Inflammatory macrophage treated with lipopolysaccharide for 4 hours (primary cell): Measurements from ENCODE around the gene CDK18.
"Not testable (repeated sequence)": the region's sequence is repeated elsewhere in the genome, so short reads cannot be mapped to it uniquely, and the experiment has no call there.

Experiments used
- DNase-seq: peaks from one replicate; pipeline ENCODE4 v3.0.0-alpha.2; 2020

Gene CDK18

GRCh38 chr1:205481629-205482151 is 22.8 kb upstream of the CDK18 start:
- DNase-seq = no peak

DNA sequence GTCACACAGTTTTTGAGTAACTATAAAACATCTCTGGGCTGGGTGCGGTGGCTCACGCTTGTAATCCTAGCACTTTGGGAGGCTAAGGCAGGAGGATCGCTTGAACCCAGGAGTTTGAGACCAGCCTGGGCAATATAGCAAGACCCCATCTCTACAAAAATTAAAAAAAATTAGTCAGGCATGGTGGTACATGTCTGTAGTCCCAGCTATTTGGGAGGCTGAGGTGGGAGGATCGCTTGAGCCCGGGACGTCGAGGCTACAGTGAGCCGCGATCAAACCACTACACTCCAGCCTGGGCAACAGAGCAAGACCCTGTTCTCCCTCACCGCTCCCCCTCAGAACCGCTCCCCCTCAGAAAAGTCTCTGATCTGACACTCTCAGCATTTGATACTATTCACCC is 21.9 kb upstream of the CDK18 start:
- DNase-seq = not testable (repeated sequence)

GRCh38 chr1:205483372-205483771 is 21.1 kb upstream of the CDK18 start:
- DNase-seq = no peak

DNA sequence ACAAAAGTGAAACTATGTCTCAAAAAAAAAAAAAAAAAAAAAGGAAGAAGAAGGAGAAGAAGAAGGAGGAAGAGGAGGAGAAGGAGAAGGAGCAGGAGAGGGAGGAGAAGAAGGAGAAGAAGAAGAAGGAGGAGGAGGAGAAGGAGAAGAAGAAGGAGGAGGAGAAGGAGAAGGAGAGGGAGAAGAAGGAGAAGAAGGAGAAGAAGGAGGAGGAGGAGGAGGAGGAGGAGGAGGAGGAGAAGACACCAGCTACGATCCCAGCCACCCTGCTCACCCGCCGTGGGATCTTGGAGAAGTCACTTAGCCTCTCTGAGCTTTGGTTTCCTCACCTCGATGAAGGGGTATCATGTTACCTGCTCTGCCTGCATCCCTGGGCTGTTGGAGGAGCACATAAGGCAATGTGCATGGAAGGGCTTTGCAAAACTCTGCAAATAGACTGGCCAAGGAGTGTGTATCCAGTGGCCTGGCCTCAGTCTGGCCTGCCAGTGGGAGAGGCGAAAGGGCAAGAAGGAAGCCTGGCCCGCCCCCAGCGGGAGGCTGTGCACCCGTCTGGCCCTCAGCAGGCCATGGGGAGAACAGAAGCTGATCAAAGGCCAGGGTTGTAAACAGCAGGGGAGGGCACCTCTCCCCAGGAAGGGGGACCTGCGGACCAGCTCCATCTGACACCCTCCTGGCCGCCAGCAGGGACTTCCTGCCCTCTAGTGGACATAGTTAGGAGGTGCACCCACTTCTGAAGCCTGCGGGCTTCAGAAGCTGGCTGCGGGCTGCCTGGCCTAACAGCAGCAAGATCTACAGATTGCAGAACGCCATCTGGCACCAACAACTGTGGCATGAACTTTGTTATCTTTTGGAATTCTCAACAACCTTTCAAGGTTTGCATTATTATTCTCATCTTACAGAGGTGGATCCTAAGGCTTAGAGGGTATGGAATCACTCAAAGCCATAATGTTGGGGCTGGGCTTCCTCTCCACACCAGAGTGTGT is 19.2 kb upstream of the CDK18 start:
- peak; percentile 63 for DNase-seq

DNA sequence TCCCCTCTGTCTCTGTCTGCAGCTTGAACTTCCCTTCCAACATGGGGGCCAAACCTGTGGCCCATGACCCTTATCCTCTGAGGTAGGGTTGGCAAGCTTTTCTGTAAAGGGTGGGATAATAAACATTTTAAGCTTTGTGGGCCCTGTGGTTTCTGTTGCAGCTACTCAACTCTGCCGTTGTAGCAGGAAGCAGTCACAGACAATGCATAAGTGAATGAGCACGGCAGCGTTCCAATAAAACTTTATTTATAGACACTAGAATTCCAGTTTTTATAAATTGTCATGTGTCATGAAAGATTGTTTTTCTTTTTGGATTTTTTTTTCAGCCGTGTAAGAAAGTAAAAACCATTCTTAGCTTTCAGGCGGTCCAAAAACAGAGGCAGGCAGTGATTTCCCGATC is 18.2 kb upstream of the CDK18 start:
- no peak for DNase-seq

GRCh38 chr1:205488074-205488723 is 16.3 kb upstream of the CDK18 start:
- DNase-seq = peak; percentile 75

DNA sequence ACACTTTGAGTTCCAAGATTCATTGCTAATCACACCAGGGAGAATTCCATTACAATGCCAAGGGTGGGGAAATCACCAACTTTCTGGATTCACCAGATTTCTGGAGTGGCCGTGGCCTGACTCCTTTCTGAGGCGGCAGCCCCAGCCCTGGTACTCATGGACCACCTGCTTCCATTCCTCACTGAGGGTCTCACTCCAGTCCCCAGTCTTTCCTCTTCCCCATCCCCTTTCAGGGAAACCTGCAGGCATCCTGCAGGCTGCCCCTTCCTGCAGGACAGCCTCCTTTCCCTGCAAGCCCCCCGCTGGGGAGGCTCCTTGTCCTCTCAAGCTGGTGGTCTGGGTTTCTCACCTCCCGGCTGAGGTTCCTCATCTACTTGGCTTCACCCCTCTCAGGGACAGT is 12.7 kb upstream of the CDK18 start:
- no peak for DNase-seq

DNA sequence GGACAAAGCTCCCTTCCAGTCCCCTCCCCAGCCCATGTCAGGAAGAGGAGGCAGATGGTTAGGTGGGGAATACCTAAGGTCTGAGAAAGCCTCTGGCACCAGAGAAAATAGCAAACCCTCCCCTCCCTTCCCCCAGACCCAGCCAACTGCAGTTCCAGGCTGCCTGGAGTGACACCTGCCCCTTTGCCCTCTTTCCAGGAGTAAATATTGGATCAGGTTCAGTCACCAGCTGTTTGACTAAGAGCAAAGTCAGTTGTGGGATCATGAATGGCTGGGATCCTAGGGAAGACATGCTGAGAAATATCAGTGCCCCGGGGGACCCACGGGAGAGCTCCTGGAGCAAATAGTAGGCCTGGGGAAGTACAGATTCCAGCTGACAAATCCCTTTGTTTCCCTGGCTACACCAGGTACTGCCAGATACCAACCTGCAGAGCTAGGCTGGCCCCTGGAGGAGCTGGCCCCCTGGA is 12.2 kb upstream of the CDK18 start:
- DNase-seq = no peak

DNA sequence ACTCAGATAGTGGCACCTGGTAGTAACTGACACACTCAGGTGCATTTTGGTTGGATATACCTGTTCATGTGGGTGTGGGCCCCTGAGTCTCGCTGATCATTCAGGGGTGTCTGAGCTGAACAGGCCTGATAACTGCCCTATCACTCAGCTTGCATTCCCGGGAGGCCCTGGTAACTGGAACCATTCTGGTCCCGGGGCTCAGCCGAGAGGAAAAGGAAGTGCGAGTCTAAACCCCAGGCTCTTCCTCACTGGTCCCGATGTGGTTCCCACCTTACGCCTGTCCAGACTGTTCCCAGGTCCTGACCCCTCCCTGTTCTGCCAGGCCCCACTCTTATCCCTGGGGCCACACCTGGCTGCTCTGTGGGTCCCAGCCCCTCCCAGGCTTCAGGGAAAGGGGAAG is 11.7 kb upstream of the CDK18 start:
- no peak for DNase-seq

DNA sequence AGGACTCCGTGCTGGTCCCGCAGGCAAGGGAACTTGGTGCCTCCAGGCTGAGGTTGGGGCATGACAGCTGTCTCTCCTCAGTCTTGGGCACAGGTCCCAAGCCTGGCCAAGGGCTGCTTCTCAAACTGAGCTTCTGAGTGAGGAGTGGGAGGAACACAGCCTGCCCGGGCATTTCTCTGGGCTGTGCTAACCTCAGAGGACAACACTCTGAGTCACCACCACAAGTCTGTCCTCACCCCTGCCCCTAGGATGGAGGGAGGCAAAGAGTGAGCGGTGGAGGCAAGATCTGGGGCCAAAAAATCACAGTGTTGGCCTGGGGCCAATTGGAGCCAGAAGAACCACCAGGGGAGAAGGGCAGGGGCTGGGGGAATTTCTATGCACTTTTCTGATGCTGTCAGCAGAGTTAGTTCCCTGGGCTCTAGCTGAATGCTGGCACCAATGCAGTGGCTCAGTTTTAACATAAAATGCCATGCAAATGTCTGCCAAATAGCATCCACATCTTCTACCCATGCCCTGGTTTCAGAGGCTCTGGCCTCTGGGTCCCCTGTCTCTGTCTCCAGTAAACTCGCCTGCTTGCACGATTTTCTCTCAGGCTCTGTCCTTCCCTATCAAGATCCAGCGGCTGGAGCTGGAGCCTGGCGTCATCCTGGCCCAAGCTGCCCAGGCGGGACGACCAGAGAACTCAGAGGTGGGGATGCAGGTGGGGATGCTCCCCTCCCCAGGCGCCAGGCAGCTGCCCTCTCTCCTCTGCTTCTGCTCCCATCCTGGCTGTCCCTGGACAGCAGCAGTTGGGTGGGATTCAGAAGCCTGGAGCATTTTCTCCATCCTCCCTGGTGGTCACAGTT is 11.0 kb upstream of the CDK18 start:
- DNase-seq = peak; percentile 71

DNA sequence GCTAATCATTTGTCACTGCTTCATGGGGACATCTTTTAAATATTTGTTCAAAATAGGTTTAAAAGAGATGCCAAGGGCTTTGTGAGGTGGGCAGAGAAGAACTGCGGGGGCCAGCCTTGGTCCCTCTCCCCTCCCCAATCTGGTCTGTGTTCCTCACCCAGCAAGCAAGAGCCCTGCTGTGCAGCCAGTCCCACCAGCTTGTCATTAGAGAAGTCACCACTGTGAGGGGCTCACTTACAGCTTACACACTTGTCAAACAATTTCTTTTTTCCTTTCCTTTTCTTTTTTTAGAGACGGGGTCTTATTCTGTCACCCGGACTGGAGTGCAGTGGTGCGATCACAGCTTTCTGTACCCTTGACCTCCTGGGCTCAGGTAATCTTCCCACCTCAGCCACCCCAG is 10.4 kb upstream of the CDK18 start:
- DNase-seq = no peak

DNA sequence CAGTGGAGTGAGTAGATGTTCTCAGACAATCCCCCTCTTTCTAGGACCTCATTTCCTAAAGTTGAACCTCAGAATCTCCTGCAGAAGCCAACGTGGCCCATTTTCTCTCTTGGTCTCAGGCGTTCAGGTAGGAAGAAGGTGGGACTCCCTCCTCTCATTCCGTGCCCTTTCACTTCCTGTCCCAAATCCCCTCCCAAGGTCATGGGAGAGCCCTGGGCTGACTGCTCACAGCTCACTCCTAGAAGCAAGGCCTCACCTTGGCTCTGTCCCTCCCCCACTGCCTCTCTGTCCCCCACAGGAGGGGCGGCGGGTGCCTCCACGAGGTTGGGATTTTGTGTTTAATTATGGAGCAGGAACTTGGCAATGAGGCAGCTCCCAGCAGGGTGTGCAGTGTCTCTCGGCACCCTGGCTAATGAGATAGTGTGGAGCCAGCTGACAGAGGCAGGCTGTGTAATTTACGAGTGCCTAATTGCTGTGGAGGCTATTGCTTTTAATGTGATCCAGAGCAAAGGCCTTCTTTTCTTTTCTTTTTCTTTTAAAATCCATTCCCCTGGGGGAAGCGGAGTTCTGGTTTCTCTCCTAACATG is 9.1 kb upstream of the CDK18 start:
- no peak for DNase-seq

DNA sequence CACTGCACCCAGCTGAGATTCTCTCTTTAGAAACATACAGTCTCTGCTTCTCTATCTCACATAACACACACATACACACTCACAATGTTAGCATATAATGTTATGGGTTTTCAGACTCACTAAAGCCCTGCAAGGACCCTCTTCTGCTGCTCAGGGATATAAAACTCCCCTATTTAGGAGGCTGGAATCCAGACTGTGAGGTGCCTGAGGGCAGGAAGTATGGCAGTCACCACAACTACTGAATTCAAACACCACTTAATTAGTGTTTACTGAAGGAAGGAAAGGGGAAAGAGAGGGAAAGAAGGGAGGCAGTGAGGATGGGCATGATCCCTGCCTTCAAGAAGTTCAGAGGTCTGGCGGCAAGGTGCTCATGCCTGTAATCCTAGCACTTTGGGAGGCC is 7.8 kb upstream of the CDK18 start:
- DNase-seq = no peak

GRCh38 chr1:205497351-205497750 is 7.1 kb upstream of the CDK18 start:
- DNase-seq = no peak

GRCh38 chr1:205499789-205500188 is 4.7 kb upstream of the CDK18 start:
- no peak for DNase-seq

- DNase-seq = no peak
These were observed 3.9 kb upstream of the CDK18 start for GRCh38 chr1:205500240-205501233.

DNA sequence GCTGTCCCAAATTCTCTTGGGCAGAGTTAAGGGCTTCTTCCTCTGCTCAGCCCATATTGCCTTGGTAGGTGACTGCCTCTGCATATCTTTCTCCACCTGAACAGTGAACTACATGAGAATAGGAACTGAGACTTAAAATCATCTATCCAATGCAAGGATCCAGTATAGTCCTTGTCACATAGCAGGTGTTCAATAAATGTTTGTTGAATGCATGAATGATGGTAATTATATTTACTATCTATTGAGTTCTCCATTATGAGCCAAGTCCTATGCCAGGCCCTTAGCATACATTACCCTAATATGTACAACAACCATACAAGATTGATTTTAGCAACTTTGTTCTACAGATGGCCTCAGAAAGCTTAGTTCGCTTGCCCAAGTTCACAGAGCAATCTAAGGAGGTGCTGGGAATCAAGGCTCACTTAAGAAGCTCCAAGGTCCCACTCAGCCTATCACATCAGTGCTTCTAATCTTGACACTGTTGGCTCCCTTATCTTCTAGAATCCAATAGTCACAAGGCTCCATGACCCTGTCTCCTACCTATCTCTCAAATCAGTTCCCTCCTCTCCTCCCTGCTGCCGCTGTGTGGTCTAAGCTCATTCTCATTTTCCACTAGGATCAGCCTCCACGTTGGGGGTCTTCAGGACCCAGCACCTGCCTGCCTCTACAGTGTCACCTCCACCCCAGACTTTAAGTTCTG is 2.2 kb upstream of the CDK18 start:
- no peak for DNase-seq

- DNase-seq = no peak
These were observed 1.5 kb upstream of the CDK18 start for GRCh38 chr1:205502992-205503391.

- no peak for DNase-seq
These were observed 734 bp downstream of the CDK18 start for GRCh38 chr1:205505076-205505729.

DNA sequence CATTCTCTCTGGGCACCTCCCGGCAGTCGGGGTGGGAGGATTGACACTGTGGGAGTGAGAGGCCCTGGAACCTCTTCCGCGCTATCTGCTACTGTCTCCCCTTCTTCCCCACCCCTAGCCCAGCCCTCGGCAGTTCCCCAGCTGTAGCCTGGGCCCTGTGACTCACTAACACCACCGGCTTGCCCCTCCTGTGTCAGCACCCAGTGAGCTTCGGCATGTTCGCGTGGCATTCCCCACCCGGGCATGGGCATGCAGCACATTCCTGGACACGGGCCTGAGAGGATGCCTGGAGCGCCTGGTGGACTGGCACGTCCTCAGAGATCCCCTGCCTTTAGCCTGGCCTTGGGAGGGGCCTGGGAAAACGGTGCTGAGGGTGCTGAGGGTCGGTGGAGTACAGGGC is 1.3 kb downstream of the CDK18 start:
- no peak for DNase-seq
